ENCODE data around the gene SCG3. TPM values are rescaled to one million over a fixed set of nuclear protein-coding genes. Genes with fewer than 3 reads are reported as not detected.
A peak's percentile ranks its signal among the peaks of the same experiment; 100 is the strongest.
"Not testable (repeated sequence)": the region's sequence is repeated elsewhere in the genome, so short reads cannot be mapped to it uniquely, and the experiment has no call there.

Gene SCG3
- total RNA-seq, result not detected
- 0 reads per million in 2 donors for total RNA-seq

GRCh38 chr15:51681303-51681963, at the start of gene SCG3:
Gene SCG3 (plus strand): TSS chr15:51681503. CDS start chr15:51681756, 253 bp downstream.
- peaks cover 45% of the 10 kb centered on the region for H3K27me3 Mint-ChIP-seq
- ATAC-seq (peak; percentile 73), DNase-seq (peak in 2 of 3 donors; percentile 16 to 43)
- no peak within 1 kb of the TSS for H3K4me3 Mint-ChIP-seq
- no peaks in the 10 kb centered on the region for H3K9me3 ChIP-seq (ENCODE audit: control insufficient read depth, low read length, poor library complexity, severe bottlenecking)
- no peak within 1 kb of the TSS for H3K27ac Mint-ChIP-seq
- peaks cover 2% of the 10 kb centered on the region for H3K4me1 Mint-ChIP-seq
- H3K36me3 Mint-ChIP-seq (ENCODE audit: low read depth), result no peaks in the 10 kb centered on the region

- H3K27ac Mint-ChIP-seq, result no peak overlapping the region
- no peak for ATAC-seq
- peaks cover 46% of the 10 kb centered on the region for H3K27me3 Mint-ChIP-seq
- no peak overlapping the region for H3K4me3 Mint-ChIP-seq
- no peaks in the 10 kb centered on the region for H3K4me1 Mint-ChIP-seq
- no peaks in the 10 kb centered on the region for H3K36me3 Mint-ChIP-seq (ENCODE audit: low read depth)
- no peak for DNase-seq
- no peaks in the 10 kb centered on the region for H3K9me3 ChIP-seq (ENCODE audit: control insufficient read depth, low read length, poor library complexity, severe bottlenecking)
Observed at GRCh38 chr15:51634591-51635198, 46.6 kb upstream of the SCG3 start.

GRCh38 chr15:51641490-51642130, 39.7 kb upstream of the SCG3 start:
- Mint-ChIP-seq H3K36me3 (ENCODE audit: low read depth) (no peaks in the 10 kb centered on the region), H3K27ac (no peak overlapping the region), H3K27me3 (peaks cover 5% of the 10 kb centered on the region), H3K4me3 (no peak overlapping the region), H3K4me1 (no peaks in the 10 kb centered on the region)
- DNase-seq (no peak), ATAC-seq (no peak)
- no peaks in the 10 kb centered on the region for H3K9me3 ChIP-seq (ENCODE audit: control insufficient read depth, low read length, poor library complexity, severe bottlenecking)

- H3K4me3 Mint-ChIP-seq, result no peak overlapping the region
- H3K9me3 ChIP-seq (ENCODE audit: control insufficient read depth, low read length, poor library complexity, severe bottlenecking), result no peaks in the 10 kb centered on the region
- H3K27ac Mint-ChIP-seq, result no peak overlapping the region
- no peaks in the 10 kb centered on the region for H3K36me3 Mint-ChIP-seq (ENCODE audit: low read depth)
- DNase-seq, result no peak
- H3K27me3 Mint-ChIP-seq, result peaks cover 5% of the 10 kb centered on the region
- no peaks in the 10 kb centered on the region for H3K4me1 Mint-ChIP-seq
- ATAC-seq, result no peak
Observed at GRCh38 chr15:51642696-51643095, 38.6 kb upstream of the SCG3 start.

- no peak overlapping the region for H3K4me3 Mint-ChIP-seq
- no peak for DNase-seq
- peaks cover 5% of the 10 kb centered on the region for H3K4me1 Mint-ChIP-seq
- no peaks in the 10 kb centered on the region for H3K9me3 ChIP-seq (ENCODE audit: control insufficient read depth, low read length, poor library complexity, severe bottlenecking)
- H3K27me3 Mint-ChIP-seq, result peaks cover 9% of the 10 kb centered on the region
- H3K36me3 Mint-ChIP-seq (ENCODE audit: low read depth), result no peaks in the 10 kb centered on the region
- no peak overlapping the region for H3K27ac Mint-ChIP-seq
- no peak for ATAC-seq
Observed at GRCh38 chr15:51647128-51647562, 34.2 kb upstream of the SCG3 start.

- H3K4me1 Mint-ChIP-seq; H3K27ac Mint-ChIP-seq; H3K36me3 Mint-ChIP-seq (ENCODE audit: low read depth); DNase-seq; H3K9me3 ChIP-seq (ENCODE audit: control insufficient read depth, low read length, poor library complexity, severe bottlenecking); H3K27me3 Mint-ChIP-seq; H3K4me3 Mint-ChIP-seq; ATAC-seq: not testable (repeated sequence)
Observed at GRCh38 chr15:51648101-51648500, 33.2 kb upstream of the SCG3 start.

GRCh38 chr15:51648643-51649042, 32.7 kb upstream of the SCG3 start:
- not testable (repeated sequence) for H3K27me3 Mint-ChIP-seq; H3K9me3 ChIP-seq (ENCODE audit: control insufficient read depth, low read length, poor library complexity, severe bottlenecking); DNase-seq; H3K36me3 Mint-ChIP-seq (ENCODE audit: low read depth); H3K4me3 Mint-ChIP-seq; H3K27ac Mint-ChIP-seq; ATAC-seq; H3K4me1 Mint-ChIP-seq

GRCh38 chr15:51649659-51650521, 31.4 kb upstream of the SCG3 start:
- peaks cover 9% of the 10 kb centered on the region for H3K27me3 Mint-ChIP-seq
- DNase-seq (peak in 1 of 3 donors; percentile 32), ATAC-seq (peak; percentile 85)
- H3K4me3 Mint-ChIP-seq, result peak overlapping the region; percentile 31
- H3K36me3 Mint-ChIP-seq (ENCODE audit: low read depth), result no peaks in the 10 kb centered on the region
- peaks cover 5% of the 10 kb centered on the region for H3K4me1 Mint-ChIP-seq
- no peaks in the 10 kb centered on the region for H3K9me3 ChIP-seq (ENCODE audit: control insufficient read depth, low read length, poor library complexity, severe bottlenecking)
- no peak overlapping the region for H3K27ac Mint-ChIP-seq

- no peaks in the 10 kb centered on the region for H3K36me3 Mint-ChIP-seq (ENCODE audit: low read depth)
- H3K4me1 Mint-ChIP-seq, result peaks cover 5% of the 10 kb centered on the region
- no peaks in the 10 kb centered on the region for H3K9me3 ChIP-seq (ENCODE audit: control insufficient read depth, low read length, poor library complexity, severe bottlenecking)
- DNase-seq (no peak), ATAC-seq (no peak)
- H3K4me3 Mint-ChIP-seq, result no peak overlapping the region
- peaks cover 14% of the 10 kb centered on the region for H3K27me3 Mint-ChIP-seq
- H3K27ac Mint-ChIP-seq, result no peak overlapping the region
Observed at GRCh38 chr15:51652084-51652668, 29.1 kb upstream of the SCG3 start.

- DNase-seq; H3K36me3 Mint-ChIP-seq (ENCODE audit: low read depth); H3K27ac Mint-ChIP-seq; ATAC-seq; H3K4me1 Mint-ChIP-seq; H3K9me3 ChIP-seq (ENCODE audit: control insufficient read depth, low read length, poor library complexity, severe bottlenecking): not testable (repeated sequence)
- peak overlapping the region; percentile 0 for H3K4me3 Mint-ChIP-seq
- peaks cover 14% of the 10 kb centered on the region for H3K27me3 Mint-ChIP-seq
Observed at GRCh38 chr15:51655401-51656057, 25.8 kb upstream of the SCG3 start.

- H3K36me3 Mint-ChIP-seq (ENCODE audit: low read depth), result no peaks in the 10 kb centered on the region
- no peak overlapping the region for H3K4me3 Mint-ChIP-seq
- no peaks in the 10 kb centered on the region for H3K4me1 Mint-ChIP-seq
- DNase-seq, result no peak
- H3K27me3 Mint-ChIP-seq, result peaks cover 16% of the 10 kb centered on the region
- no peak overlapping the region for H3K27ac Mint-ChIP-seq
- no peaks in the 10 kb centered on the region for H3K9me3 ChIP-seq (ENCODE audit: control insufficient read depth, low read length, poor library complexity, severe bottlenecking)
- ATAC-seq, result no peak
Observed at GRCh38 chr15:51658664-51659063, 22.6 kb upstream of the SCG3 start.

GRCh38 chr15:51661072-51661471, 20.2 kb upstream of the SCG3 start:
- no peak for DNase-seq
- no peaks in the 10 kb centered on the region for H3K9me3 ChIP-seq (ENCODE audit: control insufficient read depth, low read length, poor library complexity, severe bottlenecking)
- Mint-ChIP-seq H3K27ac (no peak overlapping the region), H3K36me3 (ENCODE audit: low read depth) (no peaks in the 10 kb centered on the region), H3K4me1 (no peaks in the 10 kb centered on the region), H3K27me3 (peaks cover 12% of the 10 kb centered on the region), H3K4me3 (no peak overlapping the region)
- ATAC-seq, result no peak

All from T-helper 17 cell (primary cell).